Measurements from ENCODE around the gene THADA.
A peak's percentile ranks its signal among the peaks of the same experiment; 100 is the strongest.

THADA gene

DNA sequence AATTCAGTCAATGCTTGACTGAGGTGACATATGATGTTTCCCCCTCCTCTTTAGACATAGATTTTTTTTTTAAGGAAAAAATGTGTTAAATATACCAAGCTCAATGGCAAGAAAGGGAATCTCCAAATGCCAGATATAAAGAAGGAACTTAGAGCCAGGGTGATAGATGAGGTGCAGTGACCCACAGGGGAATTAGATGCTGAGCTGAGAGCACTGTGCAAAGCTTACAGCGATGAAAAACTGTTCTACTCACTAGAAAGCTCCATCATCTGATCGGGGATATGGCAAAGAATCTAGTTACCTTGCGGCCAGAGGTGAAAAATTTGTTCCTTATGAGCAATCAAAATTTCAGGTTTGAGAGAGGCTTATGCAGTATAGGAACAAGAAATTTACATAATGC is 218.5 kb downstream of the THADA start:
- H3K27me3 ChIP-seq = no peaks in the 10 kb centered on the region
- H4K20me1 ChIP-seq = no peaks in the 10 kb centered on the region
- peaks cover 0 to 13% (median 0%) of the 10 kb centered on the region in 10 experiments; a peak in 2 of 20 replicates for H3K4me1 ChIP-seq
- no peak overlapping the region for H3K4me2 ChIP-seq
- no peak overlapping the region for H3K4me3 ChIP-seq
- no peak for TF ChIP-seq Cebpa-rat (IDR thresholded peaks at IDR 0.05)
- H3K9ac ChIP-seq = no peak overlapping the region
- peaks cover 0 to 7% (median 0%) of the 10 kb centered on the region in 11 experiments; a peak in 2 of 22 replicates for H3K9me3 ChIP-seq (replicated peaks in 1 of 11)
- H3K27ac ChIP-seq = no peak overlapping the region
- H3K36me3 ChIP-seq = peaks cover 0 to 37% (median 9%) of the 10 kb centered on the region in 11 experiments; a peak in 11 of 22 replicates

DNA sequence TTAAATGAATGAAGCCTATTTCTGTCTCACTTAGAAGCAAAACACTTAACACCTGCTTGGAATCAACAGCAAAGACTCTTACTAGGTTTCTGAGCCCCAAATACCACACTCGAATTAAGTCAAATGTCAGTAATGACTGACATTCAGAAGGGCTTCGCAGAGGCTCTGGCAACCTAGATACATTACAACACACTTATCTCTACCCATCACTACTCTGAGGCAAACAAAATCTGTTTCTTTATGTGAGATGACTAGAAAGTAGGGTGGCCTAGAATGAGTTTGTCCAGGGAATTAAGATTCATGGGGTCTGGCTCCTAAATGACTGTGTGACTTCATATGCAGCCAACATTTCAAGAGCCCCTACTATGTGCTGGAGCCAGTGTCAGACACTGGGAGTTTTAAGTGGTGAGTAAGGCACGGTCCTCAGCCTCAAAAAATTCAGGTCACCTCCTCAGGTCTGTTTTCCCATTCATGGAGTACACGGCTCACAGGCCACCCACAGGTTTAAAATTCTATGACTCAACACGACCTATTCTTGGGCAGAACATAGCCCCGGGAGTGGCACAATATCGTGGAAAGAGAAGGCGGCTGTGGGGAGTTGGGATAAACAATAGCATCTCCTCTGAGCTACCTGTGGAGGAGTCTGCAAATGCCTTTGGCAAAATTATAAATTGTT is 219.2 kb downstream of the THADA start:
- H3K36me3 ChIP-seq = peaks cover 0 to 34% (median 7%) of the 10 kb centered on the region in 11 experiments; a peak in 11 of 22 replicates
- no peak overlapping the region for H3K9ac ChIP-seq
- no peaks in the 10 kb centered on the region for H3K27me3 ChIP-seq
- no peak overlapping the region for H3K4me2 ChIP-seq
- peaks cover 0 to 7% (median 0%) of the 10 kb centered on the region in 11 experiments; a peak in 2 of 22 replicates for H3K9me3 ChIP-seq (replicated peaks in 1 of 11)
- peaks cover 0 to 9% (median 0%) of the 10 kb centered on the region in 10 experiments; a peak in 2 of 20 replicates for H3K4me1 ChIP-seq
- no peak overlapping the region for H3K4me3 ChIP-seq
- H4K20me1 ChIP-seq = no peaks in the 10 kb centered on the region
- no peak for TF ChIP-seq Cebpa-rat (IDR thresholded peaks at IDR 0.05)
- no peak overlapping the region for H3K27ac ChIP-seq

DNA sequence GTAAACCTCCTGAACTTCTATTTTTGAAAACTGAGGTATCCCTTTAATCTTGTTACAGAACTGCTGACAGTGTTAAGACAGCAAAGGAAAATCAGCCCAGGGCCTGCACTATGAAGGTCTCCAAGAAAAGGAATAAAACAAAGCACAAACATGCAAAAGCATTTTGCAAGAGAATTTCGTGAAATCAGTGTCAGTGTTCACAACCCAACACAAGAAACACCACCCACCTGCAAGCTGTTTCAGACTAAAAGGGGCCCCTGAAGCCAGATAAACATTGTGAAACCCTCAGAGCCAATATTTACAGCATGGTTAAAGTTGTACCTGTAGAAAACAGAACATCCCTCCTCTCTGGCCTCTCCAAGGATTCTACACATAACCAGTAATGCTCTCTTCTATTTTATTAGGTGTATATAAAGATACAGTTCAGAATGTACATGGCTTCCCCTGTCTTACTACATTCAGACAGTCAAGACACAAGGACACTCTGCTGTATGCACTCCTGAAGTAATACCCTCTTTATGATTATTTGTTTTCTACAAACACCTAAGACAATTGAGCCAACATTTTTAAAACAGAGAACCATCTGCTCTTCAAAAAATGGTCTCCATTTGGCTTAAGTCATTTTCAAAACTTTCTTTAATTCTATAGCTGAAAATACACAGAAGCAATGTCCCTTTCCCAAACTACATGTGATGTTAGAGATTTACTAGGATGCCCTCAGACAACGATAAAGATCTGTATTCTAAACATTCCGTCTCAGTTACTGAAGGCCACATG is 219.9 kb downstream of the THADA start:
- Histone ChIP-seq H3K4me3 (no peak overlapping the region), H3K4me2 (no peak overlapping the region), H3K9me3 (replicated peaks in 1 of 11) (peaks cover 0 to 7% (median 0%) of the 10 kb centered on the region in 11 experiments; a peak in 2 of 22 replicates), H3K27me3 (no peaks in the 10 kb centered on the region), H3K4me1 (peaks cover 0 to 9% (median 0%) of the 10 kb centered on the region in 10 experiments; a peak in 5 of 20 replicates), H3K27ac (no peak overlapping the region), H3K9ac (no peak overlapping the region), H4K20me1 (no peaks in the 10 kb centered on the region), H3K36me3 (peaks cover 0 to 29% (median 5%) of the 10 kb centered on the region in 11 experiments; a peak in 7 of 22 replicates)
- no peak for TF ChIP-seq Cebpa-rat (IDR thresholded peaks at IDR 0.05)

DNA sequence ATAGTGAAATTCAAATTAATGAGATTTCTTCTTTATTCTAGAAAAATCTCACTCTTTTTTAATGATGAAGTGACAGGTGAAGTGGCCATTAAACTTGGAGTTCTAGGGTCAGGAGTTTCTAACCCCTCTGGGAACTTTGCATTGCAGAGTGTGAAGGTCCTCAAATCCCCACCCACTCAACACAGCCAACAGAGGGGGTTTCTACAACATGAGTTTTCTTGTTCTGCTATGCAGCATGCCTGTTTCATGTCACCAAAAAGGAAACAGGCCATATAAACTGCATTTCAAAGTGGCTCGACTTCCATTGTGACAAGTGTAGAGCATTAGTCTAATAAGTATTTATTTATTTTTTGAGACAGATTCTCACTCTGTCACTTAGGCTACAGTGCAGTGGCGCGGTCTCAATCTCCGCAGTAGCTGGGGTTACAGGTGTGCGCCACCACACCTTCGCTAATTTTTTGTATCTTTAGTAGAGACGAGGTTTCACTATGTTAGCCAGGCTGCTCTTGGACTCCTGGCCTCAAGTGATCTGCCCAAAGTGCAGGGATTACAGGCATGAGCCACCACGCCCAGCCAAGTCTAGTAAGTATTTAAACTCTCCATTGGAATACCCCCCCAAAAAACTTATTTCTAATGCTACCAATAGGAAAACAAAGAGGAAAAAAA is 223.3 kb downstream of the THADA start:
- peaks cover 0 to 25% (median 5%) of the 10 kb centered on the region in 10 experiments; a peak in 10 of 20 replicates for H3K4me1 ChIP-seq

DNA sequence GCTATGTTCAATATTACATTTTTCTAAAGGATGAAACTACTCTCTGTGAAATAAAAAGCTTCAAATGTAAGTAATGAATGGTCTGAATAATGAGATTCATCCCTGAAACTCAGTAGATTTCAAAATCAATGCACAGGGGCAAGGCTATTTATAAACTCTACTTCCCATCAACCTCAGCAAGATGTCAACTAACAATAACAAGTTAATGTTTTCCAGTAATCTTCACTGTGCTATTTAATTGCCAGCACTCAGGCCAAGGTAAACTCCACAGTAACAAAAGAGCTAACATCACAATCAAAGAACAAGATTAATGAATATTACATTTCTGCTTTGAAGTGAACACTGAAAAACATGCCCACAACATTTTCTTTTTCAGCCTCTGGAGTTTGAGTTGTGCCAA is 225.1 kb downstream of the THADA start:
- H3K27me3 ChIP-seq = no peaks in the 10 kb centered on the region
- H4K20me1 ChIP-seq = no peaks in the 10 kb centered on the region
- no peak for TF ChIP-seq Cebpa-rat (IDR thresholded peaks at IDR 0.05)
- peaks cover 0 to 6% (median 0%) of the 10 kb centered on the region in 11 experiments; a peak in 2 of 22 replicates for H3K36me3 ChIP-seq
- peaks cover 0 to 39% (median 5%) of the 10 kb centered on the region in 10 experiments; a peak in 10 of 20 replicates for H3K4me1 ChIP-seq
- no peak overlapping the region for H3K4me3 ChIP-seq
- peak overlapping the region in 5 of 11 experiments; percentile 2 to 69 (median 56); a peak in 7 of 22 replicates for H3K4me2 ChIP-seq
- peak overlapping the region in 2 of 11 experiments; percentile 28 to 33; a peak in 2 of 22 replicates for H3K27ac ChIP-seq
- no peak overlapping the region for H3K9ac ChIP-seq
- H3K9me3 ChIP-seq (replicated peaks in 1 of 11) = peaks cover 0 to 25% (median 0%) of the 10 kb centered on the region in 11 experiments; a peak in 7 of 22 replicates

More for the DNA sequence above, 223.3 kb downstream of the THADA start:
- Histone ChIP-seq H3K9me3 (replicated peaks in 1 of 11) (peaks cover 0 to 12% (median 0%) of the 10 kb centered on the region in 11 experiments; a peak in 7 of 22 replicates), H3K27me3 (no peaks in the 10 kb centered on the region), H3K27ac (no peak overlapping the region), H4K20me1 (no peaks in the 10 kb centered on the region), H3K4me3 (no peak overlapping the region), H3K9ac (no peak overlapping the region), H3K4me2 (no peak overlapping the region), H3K36me3 (peaks cover 0 to 6% (median 0%) of the 10 kb centered on the region in 11 experiments; a peak in 3 of 22 replicates)
- no peak for TF ChIP-seq Cebpa-rat (IDR thresholded peaks at IDR 0.05)

DNA sequence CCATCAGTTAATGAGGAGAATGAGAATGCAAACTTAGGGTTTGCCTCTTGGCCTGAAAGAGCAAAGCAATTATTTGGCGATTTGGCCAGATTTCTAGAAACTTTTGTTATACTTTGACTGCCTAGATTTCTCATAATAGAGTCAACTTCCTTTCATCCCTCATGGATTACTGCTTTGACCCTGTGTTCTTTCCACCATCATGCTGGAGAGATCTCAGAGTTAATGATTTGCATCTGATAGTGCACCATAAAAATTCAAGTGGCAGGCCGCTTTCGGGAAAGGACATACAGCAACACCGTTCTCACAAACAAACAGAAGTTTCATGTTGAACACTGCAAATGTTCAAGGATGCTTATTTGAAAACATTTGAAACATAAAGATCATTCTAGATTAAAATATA is 225.7 kb downstream of the THADA start:
- peaks cover 0 to 6% (median 0%) of the 10 kb centered on the region in 11 experiments; a peak in 2 of 22 replicates for H3K36me3 ChIP-seq
- peak overlapping the region in 4 of 11 experiments; percentile 34 to 69 (median 60); a peak in 5 of 22 replicates for H3K4me2 ChIP-seq
- H3K27ac ChIP-seq = 0 out of 22 replicates have a peak overlapping the region, but pooled peaks of 2 of the 11 experiments have one; percentile 12 to 33
- no peak overlapping the region for H3K4me3 ChIP-seq
- H3K9ac ChIP-seq = no peak overlapping the region
- peaks cover 0 to 39% (median 5%) of the 10 kb centered on the region in 10 experiments; a peak in 10 of 20 replicates for H3K4me1 ChIP-seq
- H3K27me3 ChIP-seq = no peaks in the 10 kb centered on the region
- TF ChIP-seq Cebpa-rat (IDR thresholded peaks at IDR 0.05) = no peak
- H4K20me1 ChIP-seq = no peaks in the 10 kb centered on the region
- peaks cover 0 to 25% (median 0%) of the 10 kb centered on the region in 11 experiments; a peak in 7 of 22 replicates for H3K9me3 ChIP-seq (replicated peaks in 1 of 11)

DNA sequence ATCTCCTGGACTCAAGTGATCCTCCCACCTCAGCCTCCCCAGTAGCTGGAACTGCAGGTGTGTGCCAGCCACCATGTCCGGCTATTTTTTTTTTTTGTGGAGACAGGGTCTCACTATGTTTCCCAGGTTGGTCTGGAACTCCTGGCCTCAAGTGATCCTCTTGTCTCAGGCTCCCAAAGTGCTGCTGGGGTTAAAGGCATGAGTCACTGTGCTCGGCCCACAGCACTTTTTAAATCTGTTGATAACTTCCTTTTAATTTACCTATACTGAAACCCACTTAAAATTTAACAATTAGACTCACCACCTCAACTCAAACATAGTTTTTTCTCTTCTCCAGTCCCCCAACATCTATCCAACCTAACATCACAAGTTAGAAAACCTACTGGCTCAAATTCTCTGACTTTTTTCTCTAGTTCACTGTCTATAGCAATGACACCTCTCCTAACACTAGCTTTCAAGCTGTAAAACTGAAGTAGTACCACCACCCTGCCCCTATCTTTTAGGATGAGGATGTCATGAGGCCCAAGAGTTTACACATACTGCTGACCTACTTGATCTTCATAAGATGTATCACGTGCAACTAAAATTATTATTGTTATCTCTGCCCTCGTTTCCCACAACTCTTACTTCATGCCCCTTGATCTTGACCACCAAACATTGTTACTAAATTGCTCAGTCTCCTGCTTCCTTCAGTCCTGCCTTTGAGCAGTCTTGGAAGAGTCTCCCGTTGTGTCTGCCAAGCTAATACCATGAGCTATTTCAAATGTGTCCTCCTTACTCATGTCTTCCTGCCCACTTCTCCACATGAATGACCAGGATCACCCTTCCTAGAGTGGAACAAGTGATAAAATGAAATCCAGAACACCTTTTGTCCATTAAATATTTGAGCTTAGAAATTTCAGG is 227.1 kb downstream of the THADA start:
- peaks cover 0 to 8% (median 0%) of the 10 kb centered on the region in 11 experiments; a peak in 3 of 22 replicates for H3K36me3 ChIP-seq
- H3K27ac ChIP-seq = no peak overlapping the region
- peaks cover 0 to 25% (median 0%) of the 10 kb centered on the region in 11 experiments; a peak in 7 of 22 replicates for H3K9me3 ChIP-seq (replicated peaks in 1 of 11)
- peaks cover 0 to 39% (median 5%) of the 10 kb centered on the region in 10 experiments; a peak in 10 of 20 replicates for H3K4me1 ChIP-seq
- H3K27me3 ChIP-seq = no peaks in the 10 kb centered on the region
- H3K4me2 ChIP-seq = peak overlapping the region in 4 of 11 experiments; percentile 6 to 30 (median 18); a peak in 4 of 22 replicates
- H3K4me3 ChIP-seq = no peak overlapping the region
- no peaks in the 10 kb centered on the region for H4K20me1 ChIP-seq
- TF ChIP-seq Cebpa-rat (IDR thresholded peaks at IDR 0.05) = no peak
- H3K9ac ChIP-seq = no peak overlapping the region
